ENCODE measurements around the gene B3GNT8. TPM values are rescaled to one million over a fixed set of nuclear protein-coding genes. Genes with fewer than 3 reads are reported as not detected.

Gene B3GNT8
- total and polyA plus RNA-seq, 3 donors from 2014 or later = 1.0 to 1.3 (median 1.2) TPM

DNA sequence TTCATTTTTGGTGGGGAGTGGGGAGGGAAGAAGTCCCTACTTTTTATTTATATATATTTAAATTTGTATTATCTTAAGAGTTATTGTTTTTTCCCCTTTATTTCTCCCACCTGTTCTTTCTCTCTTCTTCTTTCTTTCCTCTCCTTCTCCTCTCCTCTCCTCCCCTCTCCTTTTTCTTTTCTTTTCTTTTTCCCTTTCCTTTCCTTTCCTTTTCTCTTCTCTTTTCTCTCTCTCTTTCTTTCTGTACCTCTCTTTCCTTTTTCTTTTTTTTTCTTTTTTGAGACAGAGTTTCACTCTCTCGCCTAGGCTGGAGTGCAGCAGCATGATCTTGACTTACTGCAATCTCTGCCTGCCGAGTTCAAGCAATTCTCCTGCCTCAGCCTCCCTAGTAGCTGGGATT, 27.6 kb downstream of the B3GNT8 start:
- no peaks in the 10 kb centered on the region for H3K36me3 ChIP-seq (ENCODE audit: low read depth, missing control alignments)
- H3K9me3 ChIP-seq = no peaks in the 10 kb centered on the region
- DNase-seq = no peak
- H3K4me3 ChIP-seq = no peak overlapping the region
- H3K4me1 ChIP-seq = peaks cover 17% of the 10 kb centered on the region
- TF ChIP-seq POLR2A (IDR thresholded peaks at IDR 0.05) = no peak
- TF ChIP-seq, protein P1, sequence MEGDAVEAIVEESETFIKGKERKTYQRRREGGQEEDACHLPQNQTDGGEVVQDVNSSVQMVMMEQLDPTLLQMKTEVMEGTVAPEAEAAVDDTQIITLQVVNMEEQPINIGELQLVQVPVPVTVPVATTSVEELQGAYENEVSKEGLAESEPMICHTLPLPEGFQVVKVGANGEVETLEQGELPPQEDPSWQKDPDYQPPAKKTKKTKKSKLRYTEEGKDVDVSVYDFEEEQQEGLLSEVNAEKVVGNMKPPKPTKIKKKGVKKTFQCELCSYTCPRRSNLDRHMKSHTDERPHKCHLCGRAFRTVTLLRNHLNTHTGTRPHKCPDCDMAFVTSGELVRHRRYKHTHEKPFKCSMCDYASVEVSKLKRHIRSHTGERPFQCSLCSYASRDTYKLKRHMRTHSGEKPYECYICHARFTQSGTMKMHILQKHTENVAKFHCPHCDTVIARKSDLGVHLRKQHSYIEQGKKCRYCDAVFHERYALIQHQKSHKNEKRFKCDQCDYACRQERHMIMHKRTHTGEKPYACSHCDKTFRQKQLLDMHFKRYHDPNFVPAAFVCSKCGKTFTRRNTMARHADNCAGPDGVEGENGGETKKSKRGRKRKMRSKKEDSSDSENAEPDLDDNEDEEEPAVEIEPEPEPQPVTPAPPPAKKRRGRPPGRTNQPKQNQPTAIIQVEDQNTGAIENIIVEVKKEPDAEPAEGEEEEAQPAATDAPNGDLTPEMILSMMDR (IDR thresholded peaks at IDR 0.05) = no peak
- no peaks in the 10 kb centered on the region for H3K27me3 ChIP-seq
- intact Hi-C loops (cut with DNase I; ENCODE audit: low total_unique reads) = no loop called here
- WGBS, 2 donors = 92 to 98% methylated on average over 2 of the region's 2 CpGs
- no peak overlapping the region for H3K27ac ChIP-seq

DNA sequence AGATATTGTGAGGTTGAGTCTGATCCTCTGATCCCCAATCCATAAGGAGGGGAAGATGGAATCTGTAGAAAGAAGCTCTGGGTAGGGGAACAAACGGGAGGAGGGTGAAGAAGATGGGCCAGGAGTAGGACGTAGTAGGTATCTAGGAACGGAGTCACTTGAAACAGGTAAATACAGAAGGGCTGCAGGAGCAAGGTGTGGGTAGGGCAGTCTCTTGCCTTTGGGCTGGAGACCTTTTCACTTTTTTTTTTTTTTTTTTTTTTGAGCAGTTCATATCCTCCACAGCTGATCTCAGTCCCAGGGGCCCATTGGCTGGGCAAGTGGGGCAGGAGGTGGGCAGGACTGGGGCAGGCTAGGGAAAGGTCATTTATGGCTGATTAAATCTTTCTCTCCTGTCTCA, 28.1 kb downstream of the B3GNT8 start:
- H3K4me1 ChIP-seq = peaks cover 17% of the 10 kb centered on the region
- 51 to 69% methylated on average over 3 of the region's 3 CpGs for WGBS, 2 donors
- no peak for TF ChIP-seq POLR2A (IDR thresholded peaks at IDR 0.05)

GRCh38 chr19:41398598-41398997, 28.6 kb downstream of the B3GNT8 start:
- 15 to 23% methylated on average over 3 of the region's 3 CpGs for WGBS, 2 donors
- H3K9me3 ChIP-seq = no peaks in the 10 kb centered on the region
- H3K4me3 ChIP-seq = peak overlapping the region; percentile 93 to 98
- no peaks in the 10 kb centered on the region for H3K27me3 ChIP-seq
- no peaks in the 10 kb centered on the region for H3K36me3 ChIP-seq (ENCODE audit: low read depth, missing control alignments)
- intact Hi-C loops (cut with DNase I; ENCODE audit: low total_unique reads) = no loop called here
- TF ChIP-seq, protein P1 (IDR thresholded peaks at IDR 0.05) = no peak
- TF ChIP-seq POLR2A (IDR thresholded peaks at IDR 0.05) = no peak
- peak overlapping the region in 1 of 2 donors; percentile 80 for H3K27ac ChIP-seq
- DNase-seq = no peak
- H3K4me1 ChIP-seq = peaks cover 17% of the 10 kb centered on the region

More for the DNA sequence above, 28.1 kb downstream of the B3GNT8 start:
- H3K36me3 ChIP-seq (ENCODE audit: low read depth, missing control alignments) = no peaks in the 10 kb centered on the region
- H3K4me3 ChIP-seq = no peak overlapping the region
- DNase-seq = no peak
- H3K27ac ChIP-seq = no peak overlapping the region
- intact Hi-C loops (cut with DNase I; ENCODE audit: low total_unique reads) = no loop called here
- no peaks in the 10 kb centered on the region for H3K27me3 ChIP-seq
- no peaks in the 10 kb centered on the region for H3K9me3 ChIP-seq

DNA sequence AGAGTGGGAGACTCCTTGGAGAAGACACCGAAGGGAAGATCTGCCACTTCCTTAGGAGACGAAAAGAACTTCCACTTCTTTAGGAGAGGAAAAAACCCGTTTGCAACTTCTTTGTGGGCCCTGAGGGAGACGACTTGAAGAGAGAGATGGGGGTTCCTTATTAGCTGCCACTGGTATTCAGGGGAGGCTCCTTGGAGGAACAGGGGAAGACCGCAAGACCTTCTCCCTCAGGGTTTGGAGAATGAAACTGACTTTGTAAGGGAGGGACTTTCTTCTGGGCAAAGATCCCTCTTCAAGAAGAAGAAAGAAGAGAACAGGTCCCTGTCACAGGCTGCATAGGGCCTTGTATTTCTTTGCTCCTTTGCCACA, 29.1 kb downstream of the B3GNT8 start:
- WGBS, 2 donors = 0 to 1% methylated on average over 5 of the region's 5 CpGs
- H3K27me3 ChIP-seq = no peaks in the 10 kb centered on the region
- DNase-seq = no peak
- H3K9me3 ChIP-seq = no peaks in the 10 kb centered on the region
- H3K4me3 ChIP-seq = peak overlapping the region; percentile 93 to 98
- H3K4me1 ChIP-seq = peaks cover 17% of the 10 kb centered on the region
- H3K36me3 ChIP-seq (ENCODE audit: low read depth, missing control alignments) = no peaks in the 10 kb centered on the region
- TF ChIP-seq, protein P1 (IDR thresholded peaks at IDR 0.05) = no peak
- no peak for TF ChIP-seq POLR2A (IDR thresholded peaks at IDR 0.05)
- peak overlapping the region; percentile 80 to 92 for H3K27ac ChIP-seq
- intact Hi-C loops (cut with DNase I; ENCODE audit: low total_unique reads) = no loop called here

DNA sequence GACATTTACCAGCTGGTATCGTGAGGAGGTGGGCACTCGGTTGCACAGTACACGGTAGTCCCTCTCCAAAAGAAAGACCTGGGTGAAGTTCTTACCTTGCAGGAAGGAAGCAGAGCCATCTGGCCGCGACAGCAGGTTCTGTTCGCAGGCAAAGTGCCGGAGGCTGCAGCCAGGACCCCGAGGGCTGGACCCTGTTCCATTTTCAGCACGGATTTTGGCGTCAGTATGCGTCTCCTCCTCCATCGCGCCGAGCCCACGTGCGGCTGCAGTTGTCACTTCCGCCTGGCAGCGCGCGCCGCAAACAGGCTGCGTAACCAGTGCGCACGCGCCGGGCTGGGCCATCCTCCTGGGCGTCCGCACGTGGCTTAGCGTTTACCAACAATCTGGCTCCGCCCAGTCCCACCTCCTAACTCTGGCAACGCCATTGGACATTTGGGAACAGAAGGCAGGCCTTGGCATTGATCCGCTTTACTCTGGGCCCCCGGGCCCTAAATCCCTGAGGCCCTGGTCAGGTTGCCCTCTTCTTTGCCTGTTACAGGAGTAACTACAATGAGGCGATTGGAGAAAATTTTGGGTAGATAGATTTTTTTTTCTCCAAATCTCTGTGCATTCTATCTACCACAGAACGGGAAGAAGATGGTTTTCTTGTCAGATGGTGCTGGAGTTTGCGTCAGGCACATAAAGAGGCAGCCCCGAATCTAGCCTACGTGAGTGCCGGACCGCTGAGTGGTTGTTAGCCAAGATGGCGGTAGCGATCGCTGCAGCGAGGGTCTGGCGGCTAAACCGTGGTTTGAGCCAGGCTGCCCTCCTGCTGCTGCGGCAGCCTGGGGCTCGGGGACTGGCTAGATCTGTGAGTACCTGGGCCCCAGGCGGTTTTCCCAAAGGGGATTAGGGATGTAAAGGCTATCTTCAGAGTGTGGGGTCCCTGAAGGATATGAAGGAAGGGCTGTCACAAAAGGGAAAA, 29.8 kb downstream of the B3GNT8 start, which contains the start of the genes BCKDHA and EXOSC5:
BCKDHA (plus strand) TSS at position 733 of the 964 bp plus-strand sequence; CDS start at position 743, 10 bp downstream.
EXOSC5 (minus strand) TSS at position 274 of the 964 bp plus-strand sequence; CDS start at position 243, 31 bp downstream.
- Histone ChIP-seq H3K4me1 (peaks cover 17% of the 10 kb centered on the region), H3K9me3 (no peaks in the 10 kb centered on the region), H3K27me3 (no peaks in the 10 kb centered on the region), H3K27ac (peak within 1 kb of the TSS; percentile 80 to 92), H3K4me3 (peak within 1 kb of the TSS; percentile 93 to 98), H3K36me3 (ENCODE audit: low read depth, missing control alignments) (no peaks in the 10 kb centered on the region)
- intact Hi-C loops (cut with DNase I; ENCODE audit: low total_unique reads) = no loop called here
- 0% methylated on average over 15 to 49 of the region's 50 CpGs for WGBS, 2 donors
- TF ChIP-seq, protein P1 (IDR thresholded peaks at IDR 0.05) = peak in 1 of 3 experiments; percentile 7
- TF ChIP-seq POLR2A (IDR thresholded peaks at IDR 0.05) = no peak
- DNase-seq = peak; percentile 100

All from testis (tissue), 3 donors.